PC-9 (cell line): ENCODE results near the gene USP17L26.
"Not testable (repeated sequence)": the region's sequence is repeated elsewhere in the genome, so short reads cannot be mapped to it uniquely, and the experiment has no call there.

Experiments used
- CTCF ChIP-seq: fragments of 200-600 bp; sonication (generic); conservative IDR thresholded peaks from 2 replicates; pipeline ENCODE4 v1.6.1; 2017; ENCODE audit warnings: mixed run types, antibody characterized with exemption, mild to moderate bottlenecking, moderate library complexity
- EZH2 ChIP-seq: fragments of 200-600 bp; sonication (generic); IDR thresholded peaks from 2 replicates; pipeline ENCODE4 v1.8.0; 2017; ENCODE audit warnings: antibody characterized with exemption, low read depth

GRCh38 chr4:9339103-9339502, 4.6 kb downstream of the USP17L26 start, which contains the start of gene USP17L5:
- TF ChIP-seq CTCF, EZH2: not testable (repeated sequence)
